GM12892 (cell line): ENCODE results near the gene AP3D1.

Source experiments
- POLR2A ChIP-seq: IDR thresholded peaks from 2 replicates; pipeline ENCODE4 v1.6.1; 2011; ENCODE audit warnings: low read depth, low read length, control low read depth
- POLR2AphosphoS5 ChIP-seq: IDR thresholded peaks from 2 replicates; pipeline ENCODE4 v1.6.1; 2011; ENCODE audit warnings: low read depth, low read length, control low read depth
- TAF1 ChIP-seq: IDR thresholded peaks from 2 replicates; pipeline ENCODE4 v1.6.1; 2011; ENCODE audit warnings: low read depth, mild to moderate bottlenecking, control low read depth, low read length, borderline replicate concordance

GRCh38 chr19:2087621-2088100, 63.7 kb downstream of the AP3D1 start:
- TF ChIP-seq POLR2A (peak; percentile 65; the same call in 1 of the 2 replicates), TAF1 (no peak; the same call in 1 of the 2 replicates), POLR2AphosphoS5 (no peak; the same call in 1 of the 2 replicates)
